Neural progenitor cell (in vitro differentiated cells): ENCODE results near the gene RASA2.

ENCODE experiments used
- EZH2 ChIP-seq: fragments of 200-600 bp; sonication (generic); IDR thresholded peaks from 2 replicates; pipeline ENCODE4 v1.6.1; 2017; ENCODE audit warnings: antibody characterized with exemption, mild to moderate bottlenecking, moderate library complexity
- EZH2phosphoT487 ChIP-seq: fragments of 200-600 bp; sonication (generic); IDR thresholded peaks from 2 replicates; pipeline ENCODE4 v1.6.1; 2017; ENCODE audit warnings: antibody characterized with exemption
- TF ChIP-seq, protein P1 (sequence below): fragments of 200-600 bp; sonication (generic); IDR thresholded peaks from 2 replicates; pipeline ENCODE4 v1.5.1; 2017; ENCODE audit warnings: antibody characterized with exemption, mild to moderate bottlenecking

DNA sequence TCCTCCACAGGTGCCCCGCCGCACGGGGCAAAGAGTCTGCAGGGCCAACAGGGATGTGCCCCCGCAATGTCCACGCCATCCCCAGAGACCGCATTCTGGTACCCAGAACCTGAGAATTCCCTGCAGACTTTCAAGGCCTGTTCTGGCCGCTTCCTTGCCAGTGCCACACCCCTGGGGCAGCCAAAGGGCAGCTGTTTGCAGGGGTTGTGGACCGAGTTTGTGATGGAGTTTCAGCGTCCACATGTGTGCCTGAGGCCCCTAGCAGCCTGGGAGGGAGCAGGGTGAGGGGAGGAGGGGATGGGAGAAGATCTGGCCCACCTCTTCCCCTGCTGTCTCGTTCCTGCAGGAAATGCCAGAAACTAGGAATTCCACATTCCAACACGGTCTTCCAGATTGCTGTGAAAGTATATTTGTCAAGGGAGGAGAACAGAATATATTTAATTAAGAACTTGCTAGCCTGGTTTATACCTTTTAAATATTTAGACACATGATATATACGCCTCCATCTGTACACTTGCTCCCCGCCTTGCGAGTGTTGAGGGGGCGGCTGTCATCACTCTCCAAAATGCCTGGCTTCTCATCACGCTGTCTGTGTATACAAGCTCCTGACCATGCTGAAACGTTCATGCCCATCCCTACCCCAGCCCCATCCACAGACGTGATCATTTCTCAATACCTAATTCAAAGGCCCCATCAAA is 31.1 kb upstream of the RASA2 start:
- TF ChIP-seq, protein P1, sequence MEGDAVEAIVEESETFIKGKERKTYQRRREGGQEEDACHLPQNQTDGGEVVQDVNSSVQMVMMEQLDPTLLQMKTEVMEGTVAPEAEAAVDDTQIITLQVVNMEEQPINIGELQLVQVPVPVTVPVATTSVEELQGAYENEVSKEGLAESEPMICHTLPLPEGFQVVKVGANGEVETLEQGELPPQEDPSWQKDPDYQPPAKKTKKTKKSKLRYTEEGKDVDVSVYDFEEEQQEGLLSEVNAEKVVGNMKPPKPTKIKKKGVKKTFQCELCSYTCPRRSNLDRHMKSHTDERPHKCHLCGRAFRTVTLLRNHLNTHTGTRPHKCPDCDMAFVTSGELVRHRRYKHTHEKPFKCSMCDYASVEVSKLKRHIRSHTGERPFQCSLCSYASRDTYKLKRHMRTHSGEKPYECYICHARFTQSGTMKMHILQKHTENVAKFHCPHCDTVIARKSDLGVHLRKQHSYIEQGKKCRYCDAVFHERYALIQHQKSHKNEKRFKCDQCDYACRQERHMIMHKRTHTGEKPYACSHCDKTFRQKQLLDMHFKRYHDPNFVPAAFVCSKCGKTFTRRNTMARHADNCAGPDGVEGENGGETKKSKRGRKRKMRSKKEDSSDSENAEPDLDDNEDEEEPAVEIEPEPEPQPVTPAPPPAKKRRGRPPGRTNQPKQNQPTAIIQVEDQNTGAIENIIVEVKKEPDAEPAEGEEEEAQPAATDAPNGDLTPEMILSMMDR, result no peak
- no peak for TF ChIP-seq EZH2
- TF ChIP-seq EZH2phosphoT487, result no peak
